Uterus (tissue), 2 donors: Measurements from ENCODE around the gene SLC44A1.

Experiments
- CTCF ChIP-seq, 4 experiments: fragments of 200-600 bp in 2 of 4; fragments of 450-650 bp in 2 of 4; sonication (generic) in 2 of 4; IDR thresholded peaks; one replicate each; pipeline ENCODE4 v1.5.1; 2016 to 2019; ENCODE audit warnings: antibody characterized with exemption in 4 of 4, mild to moderate bottlenecking in 2 of 4, moderate library complexity in 1 of 4
- POLR2A ChIP-seq, 2 donors: fragments of 450-650 bp; IDR thresholded peaks; one replicate each; pipeline ENCODE4 v1.6.1; 2016; ENCODE audit warnings: antibody characterized with exemption in 2 of 2, mild to moderate bottlenecking in 1 of 2, moderate library complexity in 1 of 2

- TF ChIP-seq CTCF (IDR thresholded peaks at IDR 0.05) = no peak
- TF ChIP-seq POLR2A (IDR thresholded peaks at IDR 0.05) = no peak
Measured at GRCh38 chr9:105328872-105329718, 84.6 kb downstream of the SLC44A1 start.
